Measurements from ENCODE around the gene TNFSF9. TPM values are rescaled to one million over a fixed set of nuclear protein-coding genes. Genes with fewer than 3 reads are reported as not detected.

The TNFSF9 gene
- total RNA-seq, 2 donors from 2014 or later: 0.68 to 3.9 TPM

GRCh38 chr19:6529351-6529750 is 1.5 kb upstream of the TNFSF9 start:
- peaks cover 49% of the 10 kb centered on the region for H3K27me3 Mint-ChIP-seq (ENCODE audit: insufficient read depth)

GRCh38 chr19:6529937-6530385 is 865 bp upstream of the TNFSF9 start:
- H3K27ac Mint-ChIP-seq: no peak overlapping the region

More at GRCh38 chr19:6529351-6529750, 1.5 kb upstream of the TNFSF9 start:
- DNase-seq: no peak
- Mint-ChIP-seq H3K4me3 (peak overlapping the region; percentile 56), H3K4me1 (peaks cover 8% of the 10 kb centered on the region), H3K36me3 (ENCODE audit: low read depth) (no peaks in the 10 kb centered on the region), H3K9me3 (peaks cover 2% of the 10 kb centered on the region), H3K27ac (no peak overlapping the region)
- Histone ChIP-seq H3K27ac (ENCODE audit: low read depth, low read length) (no peak overlapping the region), H3K9me3 (ENCODE audit: control insufficient read depth, low read length) (peaks cover 25% of the 10 kb centered on the region), H3K4me1 (ENCODE audit: control insufficient read depth, insufficient read depth, low read length) (no peaks in the 10 kb centered on the region), H3K36me3 (ENCODE audit: control insufficient read depth, insufficient read depth, low read length) (no peaks in the 10 kb centered on the region), H3K9ac (ENCODE audit: extremely low read depth, low read length, poor library complexity, severe bottlenecking) (no peak overlapping the region), H3K27me3 (ENCODE audit: control insufficient read depth, insufficient read depth, low read length, poor library complexity, severe bottlenecking) (peaks cover 21% of the 10 kb centered on the region), H3K4me3 (ENCODE audit: low read length) (no peak overlapping the region)
- TF ChIP-seq CTCF (conservative IDR thresholded peaks at IDR 0.05): no peak
- WGBS, 2 experiments (ENCODE audit: insufficient coverage in 1 of 2, insufficient read length in 1 of 2): 44 to 68% methylated on average over 2 of the region's 2 CpGs

GRCh38 chr19:6531163-6531955 is 533 bp downstream of the TNFSF9 start:
- peaks cover 21% of the 10 kb centered on the region for H3K27me3 ChIP-seq (ENCODE audit: control insufficient read depth, insufficient read depth, low read length, poor library complexity, severe bottlenecking)
- no peaks in the 10 kb centered on the region for H3K36me3 Mint-ChIP-seq (ENCODE audit: low read depth)
- peaks cover 10% of the 10 kb centered on the region for H3K4me1 Mint-ChIP-seq
- H3K9me3 ChIP-seq (ENCODE audit: control insufficient read depth, low read length): peaks cover 29% of the 10 kb centered on the region
- H3K9ac ChIP-seq (ENCODE audit: extremely low read depth, low read length, poor library complexity, severe bottlenecking): no peak overlapping the region
- no peaks in the 10 kb centered on the region for H3K4me1 ChIP-seq (ENCODE audit: control insufficient read depth, insufficient read depth, low read length)
- no peak overlapping the region for H3K27ac ChIP-seq (ENCODE audit: low read depth, low read length)
- H3K27me3 Mint-ChIP-seq (ENCODE audit: insufficient read depth): peaks cover 68% of the 10 kb centered on the region
- 30 to 60% methylated on average over 21 to 57 of the region's 57 CpGs for WGBS, 2 experiments (ENCODE audit: insufficient coverage in 1 of 2, insufficient read length in 1 of 2)
- H3K9me3 Mint-ChIP-seq: peaks cover 13% of the 10 kb centered on the region
- no peak overlapping the region for H3K27ac Mint-ChIP-seq
- no peaks in the 10 kb centered on the region for H3K36me3 ChIP-seq (ENCODE audit: control insufficient read depth, insufficient read depth, low read length)
- peak; percentile 47 for DNase-seq
- peak overlapping the region; percentile 56 for H3K4me3 Mint-ChIP-seq
- TF ChIP-seq CTCF (conservative IDR thresholded peaks at IDR 0.05): no peak
- no peak overlapping the region for H3K4me3 ChIP-seq (ENCODE audit: low read length)

More at GRCh38 chr19:6529937-6530385, 865 bp upstream of the TNFSF9 start:
- Histone ChIP-seq H3K27ac (ENCODE audit: low read depth, low read length) (no peak overlapping the region), H3K9ac (ENCODE audit: extremely low read depth, low read length, poor library complexity, severe bottlenecking) (no peak overlapping the region), H3K36me3 (ENCODE audit: control insufficient read depth, insufficient read depth, low read length) (no peaks in the 10 kb centered on the region), H3K9me3 (ENCODE audit: control insufficient read depth, low read length) (peaks cover 25% of the 10 kb centered on the region), H3K4me1 (ENCODE audit: control insufficient read depth, insufficient read depth, low read length) (no peaks in the 10 kb centered on the region), H3K27me3 (ENCODE audit: control insufficient read depth, insufficient read depth, low read length, poor library complexity, severe bottlenecking) (peaks cover 21% of the 10 kb centered on the region), H3K4me3 (ENCODE audit: low read length) (peak overlapping the region; percentile 48)
- peaks cover 2% of the 10 kb centered on the region for H3K9me3 Mint-ChIP-seq
- TF ChIP-seq CTCF (conservative IDR thresholded peaks at IDR 0.05): no peak
- WGBS, 2 experiments (ENCODE audit: insufficient coverage in 1 of 2, insufficient read length in 1 of 2): 82 to 88% methylated on average over 2 of the region's 2 CpGs
- H3K4me1 Mint-ChIP-seq: peaks cover 10% of the 10 kb centered on the region
- no peaks in the 10 kb centered on the region for H3K36me3 Mint-ChIP-seq (ENCODE audit: low read depth)
- H3K27me3 Mint-ChIP-seq (ENCODE audit: insufficient read depth): peaks cover 55% of the 10 kb centered on the region
- peak overlapping the region; percentile 56 for H3K4me3 Mint-ChIP-seq
- DNase-seq: no peak

Measured in endodermal cell (in vitro differentiated cells).